ENCODE results near the gene ATRIP.

The ATRIP gene

GRCh38 chr3:48410205-48411040 lies 36.1 kb upstream of the ATRIP start:
- DNase-seq: peak in 1 of 5 experiments; percentile 2

GRCh38 chr3:48411041-48411588 lies 35.4 kb upstream of the ATRIP start:
- no peak for DNase-seq

GRCh38 chr3:48411606-48412374 lies 34.7 kb upstream of the ATRIP start:
- peak in 1 of 5 experiments; percentile 3 for DNase-seq

- no peak for DNase-seq
Measured at GRCh38 chr3:48412375-48413001, 34.0 kb upstream of the ATRIP start.

- no peak for DNase-seq
Measured at GRCh38 chr3:48413086-48413485, 33.5 kb upstream of the ATRIP start.

- no peak for DNase-seq
Measured at GRCh38 chr3:48413611-48414010, 32.9 kb upstream of the ATRIP start.

GRCh38 chr3:48414376-48415250 lies 31.9 kb upstream of the ATRIP start:
- no peak for DNase-seq

GRCh38 chr3:48415251-48415953 lies 31.1 kb upstream of the ATRIP start:
- no peak for DNase-seq

- no peak for DNase-seq
Measured at GRCh38 chr3:48416091-48416505, 30.4 kb upstream of the ATRIP start.

GRCh38 chr3:48416546-48416945 lies 30.0 kb upstream of the ATRIP start:
- DNase-seq: no peak

- no peak for DNase-seq
Measured at GRCh38 chr3:48417529-48418108, 28.9 kb upstream of the ATRIP start.

GRCh38 chr3:48418140-48418539 lies 28.4 kb upstream of the ATRIP start:
- DNase-seq: no peak

- no peak for DNase-seq
Measured at GRCh38 chr3:48418651-48419050, 27.9 kb upstream of the ATRIP start.

GRCh38 chr3:48419149-48419548 lies 27.4 kb upstream of the ATRIP start:
- no peak for DNase-seq

- no peak for DNase-seq
Measured at GRCh38 chr3:48419597-48419996, 26.9 kb upstream of the ATRIP start.

- no peak for DNase-seq
Measured at GRCh38 chr3:48420561-48420960, 26.0 kb upstream of the ATRIP start.

- DNase-seq: no peak
Measured at GRCh38 chr3:48422272-48422671, 24.3 kb upstream of the ATRIP start.

GRCh38 chr3:48422681-48423080 lies 23.9 kb upstream of the ATRIP start:
- DNase-seq: no peak

GRCh38 chr3:48423241-48423882 lies 23.2 kb upstream of the ATRIP start:
- DNase-seq: no peak

GRCh38 chr3:48423883-48424695 lies 22.4 kb upstream of the ATRIP start:
- DNase-seq: no peak

Measured in T-helper 2 cell (primary cell).